Measurements from ENCODE around the gene FANCL.
"Not testable (repeated sequence)": the region's sequence is repeated elsewhere in the genome, so short reads cannot be mapped to it uniquely, and the experiment has no call there.

Gene FANCL

GRCh38 chr2:58240670-58241545, at the start of gene FANCL:
TSS of gene FANCL (minus strand) at chr2:58241325. CDS start at chr2:58241313, 12 bp downstream.
- peak; percentile 33 for DNase-seq (ENCODE audit: low read depth)

- DNase-seq (ENCODE audit: low read depth) = no peak
Observed at GRCh38 chr2:58289029-58289428, 47.9 kb upstream of the FANCL start.

DNA sequence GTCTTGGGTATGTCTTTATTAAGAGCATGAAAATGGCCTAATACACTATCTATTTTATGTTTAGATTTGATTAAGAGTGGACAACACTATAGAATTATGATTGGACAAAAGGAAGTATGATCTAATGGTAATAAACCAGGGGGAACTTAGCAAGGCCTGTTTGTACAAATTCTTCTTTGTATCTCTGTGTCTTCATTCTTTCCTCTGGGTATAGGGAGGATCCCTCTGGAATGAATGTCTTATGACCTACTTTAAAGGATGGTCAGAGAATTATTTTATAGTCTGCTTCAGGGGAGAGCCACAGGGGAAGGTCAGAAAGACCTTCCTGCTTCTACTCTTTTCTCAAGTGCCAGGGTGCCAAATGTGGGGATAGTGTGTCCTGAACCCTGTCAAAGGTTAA, 42.8 kb upstream of the FANCL start:
- DNase-seq (ENCODE audit: low read depth) = no peak

GRCh38 chr2:58275144-58275543, 34.0 kb upstream of the FANCL start:
- not testable (repeated sequence) for DNase-seq (ENCODE audit: low read depth)

DNA sequence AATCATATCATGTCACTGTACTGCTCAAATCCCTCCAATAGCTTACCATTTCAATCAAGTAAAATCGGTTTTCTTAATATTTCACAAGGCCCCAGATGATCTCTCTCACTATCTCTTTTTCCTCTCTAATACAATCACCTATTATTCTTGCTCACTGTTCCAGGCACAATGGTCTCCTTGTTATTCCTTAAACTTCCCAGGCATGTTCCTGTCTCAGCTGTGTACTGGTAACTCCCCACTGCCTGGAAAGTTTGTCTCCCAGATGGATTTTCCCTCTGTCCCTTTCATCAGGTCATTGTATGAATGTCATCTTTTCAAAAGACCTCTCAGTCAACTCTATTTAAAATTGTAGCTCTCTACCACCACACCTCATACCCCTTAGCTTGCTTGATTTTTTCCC, 30.7 kb upstream of the FANCL start:
- DNase-seq (ENCODE audit: low read depth) = no peak

DNA sequence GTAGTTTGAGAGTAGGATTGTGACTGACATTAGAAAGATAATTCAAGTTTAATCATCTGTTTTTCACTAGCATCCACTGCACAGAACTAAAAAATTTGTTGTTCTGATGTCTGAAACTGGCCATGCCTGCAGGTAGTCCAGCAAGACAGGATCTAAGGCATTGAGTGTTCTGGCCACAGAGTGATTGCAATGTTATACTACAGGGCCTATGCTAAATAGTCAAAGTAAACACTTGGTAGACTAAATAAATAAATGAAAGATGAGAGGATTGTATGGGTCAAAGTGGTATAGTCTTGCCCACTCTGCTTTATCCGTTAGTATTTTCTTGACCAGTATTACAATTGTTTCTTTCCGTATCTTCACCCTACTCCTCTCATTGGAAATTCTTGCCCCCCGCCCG, 27.6 kb upstream of the FANCL start:
- no peak for DNase-seq (ENCODE audit: low read depth)

- DNase-seq (ENCODE audit: low read depth) = no peak
Observed at GRCh38 chr2:58266211-58266610, 25.1 kb upstream of the FANCL start.

DNA sequence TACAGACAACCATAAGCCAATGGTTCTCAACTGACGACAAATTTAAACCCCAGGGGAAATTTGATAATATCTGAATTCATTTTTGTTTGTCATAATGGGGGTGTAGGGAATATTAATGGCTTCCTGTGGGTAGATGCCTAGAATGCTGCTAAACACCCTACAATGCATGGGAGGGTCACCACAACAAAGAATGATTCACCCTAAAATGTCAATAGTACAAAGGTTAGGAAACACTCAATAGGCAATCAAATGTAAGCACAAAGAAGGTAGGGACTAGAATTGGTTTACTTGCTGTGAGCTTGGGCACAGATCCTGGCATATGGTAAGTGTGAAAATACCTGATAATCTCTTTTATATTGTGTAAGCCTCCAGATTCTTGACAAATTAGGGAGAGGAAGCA, 20.1 kb upstream of the FANCL start:
- no peak for DNase-seq (ENCODE audit: low read depth)

DNA sequence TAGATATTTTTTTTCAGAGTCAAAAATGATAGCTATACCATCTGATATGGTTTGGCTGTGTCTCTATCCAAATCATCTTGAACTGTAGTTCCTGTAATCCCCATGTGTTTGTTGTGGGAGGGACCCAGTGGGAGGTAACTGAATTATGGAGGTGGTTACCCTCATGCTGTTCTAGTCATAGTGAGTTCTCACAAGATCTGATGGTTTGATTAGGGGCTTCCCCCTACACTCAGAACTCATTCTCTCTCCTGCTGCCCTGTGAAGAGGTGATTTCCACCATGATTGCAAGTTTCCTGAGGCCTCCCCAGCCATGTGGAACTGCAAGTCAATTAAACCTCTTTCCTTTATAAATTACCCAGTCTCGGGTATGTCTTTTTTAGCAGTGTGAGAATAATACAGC, 17.3 kb upstream of the FANCL start:
- not testable (repeated sequence) for DNase-seq (ENCODE audit: low read depth)

DNA sequence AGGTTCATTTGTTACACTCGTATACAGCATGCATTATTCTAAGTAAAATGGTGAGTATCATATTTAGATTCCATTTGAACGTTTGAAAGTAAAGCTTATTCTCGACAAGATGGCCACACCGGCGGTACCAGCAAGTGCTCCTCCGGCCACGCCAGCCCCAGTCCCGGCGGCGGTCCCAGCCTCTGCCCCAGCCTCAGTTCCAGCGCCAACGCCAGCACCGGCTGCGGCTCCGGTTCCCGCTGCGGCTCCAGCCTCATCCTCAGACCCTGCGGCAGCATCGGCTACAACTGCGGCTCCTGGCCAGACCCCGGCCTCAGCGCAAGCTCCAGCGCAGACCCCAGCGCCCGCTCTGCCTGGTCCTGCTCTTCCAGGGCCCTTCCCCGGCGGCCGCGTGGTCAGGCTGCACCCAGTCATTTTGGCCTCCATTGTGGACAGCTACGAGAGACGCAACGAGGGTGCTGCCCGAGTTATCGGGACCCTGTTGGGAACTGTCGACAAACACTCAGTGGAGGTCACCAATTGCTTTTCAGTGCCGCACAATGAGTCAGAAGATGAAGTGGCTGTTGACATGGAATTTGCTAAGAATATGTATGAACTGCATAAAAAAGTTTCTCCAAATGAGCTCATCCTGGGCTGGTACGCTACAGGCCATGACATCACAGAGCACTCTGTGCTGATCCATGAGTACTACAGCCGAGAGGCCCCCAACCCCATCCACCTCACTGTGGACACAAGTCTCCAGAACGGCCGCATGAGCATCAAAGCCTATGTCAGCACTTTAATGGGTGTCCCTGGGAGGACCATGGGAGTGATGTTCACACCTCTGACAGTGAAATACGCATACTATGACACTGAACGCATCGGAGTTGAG, 10.4 kb upstream of the FANCL start:
- not testable (repeated sequence) for DNase-seq (ENCODE audit: low read depth)

DNA sequence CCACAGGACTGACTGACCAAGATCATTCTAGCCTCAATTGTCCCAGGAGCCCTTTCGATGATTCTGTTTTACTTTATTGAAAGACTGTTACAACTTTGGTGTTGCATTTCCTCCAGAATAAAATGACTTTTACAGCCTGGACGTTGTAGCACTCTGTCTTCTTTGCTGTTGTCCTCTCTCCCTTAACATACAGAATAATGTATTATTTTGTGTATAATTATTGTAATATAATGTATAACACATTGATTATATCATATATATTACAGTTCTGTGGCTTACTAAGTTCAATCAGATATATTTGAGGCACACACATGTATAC, 380 bp upstream of the FANCL start:
- no peak for DNase-seq (ENCODE audit: low read depth)

GRCh38 chr2:58239243-58239925, 1.7 kb downstream of the FANCL start:
- DNase-seq (ENCODE audit: low read depth) = no peak

- no peak for DNase-seq (ENCODE audit: low read depth)
Observed at GRCh38 chr2:58237741-58238140, 3.4 kb downstream of the FANCL start.

DNA sequence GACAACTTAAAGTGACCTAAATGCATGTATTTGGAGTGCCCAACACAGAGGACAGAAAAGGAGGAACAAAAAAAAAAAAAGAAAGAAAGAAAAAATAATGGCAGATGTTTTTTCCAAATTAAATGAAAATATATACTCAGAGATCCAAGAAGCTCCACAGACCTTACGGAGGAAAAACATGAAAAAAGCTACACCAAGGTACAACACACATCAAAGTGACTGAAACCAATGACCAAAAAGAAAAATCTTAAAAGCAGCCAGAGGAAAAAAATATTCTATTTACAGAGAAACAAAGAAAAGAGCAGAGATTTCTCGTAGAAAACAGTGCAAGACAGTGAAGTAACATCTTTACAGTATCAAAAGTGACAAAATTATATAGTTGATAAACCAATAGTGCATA, 5.1 kb downstream of the FANCL start:
- no peak for DNase-seq (ENCODE audit: low read depth)

DNA sequence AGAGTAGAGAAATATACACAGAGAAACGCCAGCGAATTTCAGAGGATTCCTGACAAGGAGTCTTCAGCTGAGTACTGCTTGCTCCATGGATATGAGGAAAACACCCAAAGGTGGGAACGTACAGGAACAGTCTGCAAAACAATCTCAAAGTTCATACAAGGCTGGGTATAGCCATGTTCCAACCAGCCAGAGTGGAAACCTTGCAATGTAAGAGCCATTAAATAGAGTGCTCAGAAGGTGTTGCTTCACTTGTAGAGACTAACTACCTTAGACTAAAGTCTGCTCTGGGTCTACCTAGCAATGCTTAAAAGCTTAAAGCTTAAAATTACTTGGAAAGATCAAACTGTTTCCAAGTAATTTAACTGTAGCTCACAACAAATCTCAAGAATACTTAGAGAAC, 6.0 kb downstream of the FANCL start:
- DNase-seq (ENCODE audit: low read depth) = no peak

DNA sequence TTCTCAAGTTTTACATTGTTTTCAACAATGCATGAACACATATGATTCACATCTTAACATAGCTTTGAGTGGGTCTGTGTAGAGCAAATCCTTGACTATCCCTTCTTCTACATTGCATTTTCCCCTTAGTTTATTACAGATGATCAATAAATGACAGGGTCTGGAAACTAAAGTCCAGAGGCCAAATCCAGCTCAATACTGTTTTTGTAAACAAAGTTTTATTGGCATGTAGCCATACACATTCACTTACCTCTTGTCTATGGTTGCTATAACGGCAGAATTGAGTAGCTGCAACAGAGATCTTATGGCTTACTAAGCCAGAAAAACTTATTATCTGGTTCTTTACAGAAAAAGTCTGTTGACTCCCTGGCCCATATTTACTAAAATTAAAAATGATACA, 12.8 kb downstream of the FANCL start:
- DNase-seq (ENCODE audit: low read depth) = no peak

DNA sequence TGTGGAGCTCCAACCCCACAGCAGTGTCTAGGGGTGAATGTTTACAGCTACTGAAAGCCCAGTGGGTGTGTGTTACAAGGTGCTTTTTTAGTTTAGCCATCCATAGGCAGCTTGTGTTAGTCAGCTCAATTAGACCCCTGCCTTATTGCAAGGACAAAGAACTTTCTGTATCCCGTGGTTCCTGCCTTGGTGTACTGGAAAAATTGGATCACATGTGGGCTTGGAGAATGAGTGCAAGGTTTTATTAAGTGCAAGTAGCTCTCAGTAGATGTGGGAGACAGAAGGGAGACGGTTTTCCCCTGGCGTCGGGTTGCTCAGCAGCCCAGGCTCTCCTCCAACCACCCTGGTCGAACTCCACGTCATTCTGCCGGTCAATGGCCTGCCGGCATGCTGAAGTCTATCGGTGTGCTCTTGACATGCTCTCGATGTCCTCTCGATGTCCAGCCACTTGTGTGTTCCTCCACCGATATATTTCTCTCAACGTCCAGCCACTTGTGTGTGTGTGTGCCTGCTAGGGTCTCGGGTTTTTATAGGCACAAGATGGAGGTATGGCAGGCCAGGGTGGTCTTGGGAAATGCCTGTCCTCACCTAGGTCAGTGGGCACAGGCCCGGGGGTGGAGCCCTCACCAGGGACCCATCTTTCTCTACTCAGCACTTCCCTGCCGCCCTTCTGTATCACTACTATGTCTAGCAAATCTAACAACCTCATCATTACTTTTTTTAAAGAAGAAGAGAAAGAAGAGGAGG, 13.8 kb downstream of the FANCL start:
- no peak for DNase-seq (ENCODE audit: low read depth)

DNA sequence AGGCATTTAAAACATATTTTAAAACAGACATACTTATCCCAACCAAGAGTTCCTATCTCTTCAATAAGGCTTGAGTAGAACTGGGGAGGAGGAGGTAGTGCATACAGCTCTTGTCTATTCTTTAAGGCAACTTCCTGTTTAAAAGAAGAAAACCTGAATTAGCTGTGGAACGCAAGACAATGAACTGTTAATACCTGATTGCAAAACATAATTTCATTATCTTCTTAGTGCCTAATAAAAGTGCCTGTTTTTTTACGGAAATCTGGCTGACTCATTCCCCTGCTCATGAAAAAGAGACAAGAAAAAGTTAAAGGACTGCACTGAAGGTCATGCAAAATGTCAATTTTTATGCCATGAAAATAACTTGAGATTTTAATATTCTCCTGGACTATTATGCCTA, 19.2 kb downstream of the FANCL start:
- no peak for DNase-seq (ENCODE audit: low read depth)

DNA sequence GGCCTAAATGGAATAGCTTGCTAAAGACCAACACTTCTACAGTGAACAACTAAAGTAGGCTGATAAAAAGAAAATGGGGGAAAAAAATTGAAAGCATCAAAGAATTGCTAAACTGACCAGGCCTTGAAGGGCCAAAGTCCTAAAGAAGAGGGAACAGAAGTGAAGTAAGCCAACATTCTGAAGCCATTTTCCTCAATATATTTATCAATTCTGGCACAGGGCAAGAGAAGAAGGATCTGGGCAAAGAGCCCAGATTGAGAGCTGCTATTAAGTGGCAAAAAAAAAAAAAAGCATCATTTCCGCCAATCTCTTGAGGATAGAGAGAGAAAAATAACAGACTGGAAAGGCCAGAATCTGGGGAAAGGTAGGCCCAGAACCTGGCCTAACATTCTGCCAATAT, 25.7 kb downstream of the FANCL start:
- no peak for DNase-seq (ENCODE audit: low read depth)

GRCh38 chr2:58210951-58211568, 30.1 kb downstream of the FANCL start:
- not testable (repeated sequence) for DNase-seq (ENCODE audit: low read depth)

- DNase-seq (ENCODE audit: low read depth) = no peak
Observed at GRCh38 chr2:58207189-58207588, 33.9 kb downstream of the FANCL start.

- no peak for DNase-seq (ENCODE audit: low read depth)
Observed at GRCh38 chr2:58206785-58207184, 34.3 kb downstream of the FANCL start.
